HepG2 (cell line): Measurements from ENCODE around the gene HPCAL1. TPM values are rescaled to one million over a fixed set of nuclear protein-coding genes. Genes with fewer than 3 reads are reported as not detected.
A peak's percentile ranks its signal among the peaks of the same experiment; 100 is the strongest.

Source experiments
- ATM ChIP-seq: fragments of 450-650 bp; IDR thresholded peaks from 2 replicates; pipeline ENCODE4 v1.7.1; 2017; ENCODE audit warnings: mild to moderate bottlenecking, borderline replicate concordance
- DNMT3B ChIP-seq: conservative IDR thresholded peaks from 2 replicates; pipeline ENCODE4 v1.6.1; 2016; ENCODE audit warnings: missing biosample characterization, control low read depth
- ETV6 ChIP-seq: sonication (generic); formaldehyde crosslinking; conservative IDR thresholded peaks from 2 replicates; pipeline ENCODE4 v1.4.0; 2020; ENCODE audit warnings: missing genetic modification reagents
- FOSL2 ChIP-seq: sonication (generic); formaldehyde crosslinking; IDR thresholded peaks from 2 replicates; pipeline ENCODE4 v1.4.0; 2020; ENCODE audit warnings: missing genetic modification reagents
- HIC2 ChIP-seq: sonication (generic); formaldehyde crosslinking; IDR thresholded peaks from 2 replicates; pipeline ENCODE4 v1.9.0; 2022; ENCODE audit warnings: low read depth, missing genetic modification reagents
- HMG20B ChIP-seq: conservative IDR thresholded peaks from 2 replicates; pipeline ENCODE4 v1.6.1; 2016; ENCODE audit warnings: missing genetic modification reagents, missing compliant biosample characterization
- HNRNPL ChIP-seq: fragments of 200-400 bp; formaldehyde crosslinking; IDR thresholded peaks from 2 replicates; pipeline ENCODE4 v1.6.1; 2017; ENCODE audit warnings: mild to moderate bottlenecking, low read depth, low read length
- KMT2A ChIP-seq: sonication (generic); formaldehyde crosslinking; IDR thresholded peaks from 2 replicates; pipeline ENCODE4 v1.4.0; 2020; ENCODE audit warnings: missing genetic modification reagents
- PATZ1 ChIP-seq: sonication (generic); formaldehyde crosslinking; IDR thresholded peaks from 2 replicates; pipeline ENCODE4 v1.4.0; 2020; ENCODE audit warnings: missing genetic modification reagents
- PREB ChIP-seq: sonication (generic); formaldehyde crosslinking; IDR thresholded peaks from 2 replicates; pipeline ENCODE4 v1.4.0; 2020; ENCODE audit warnings: missing genetic modification reagents
- TP53 ChIP-seq: sonication (generic); formaldehyde crosslinking; conservative IDR thresholded peaks from 2 replicates; pipeline ENCODE4 v1.4.0; 2020; ENCODE audit warnings: missing genetic modification reagents
- ZBTB40 ChIP-seq, 2 experiments: fragments of 450-650 bp in 1 of 2; sonication (generic) in 1 of 2; formaldehyde crosslinking in 1 of 2; IDR thresholded peaks; 2 replicates each; pipeline versions ENCODE4 v1.6.1 to v1.8.0; 2016 to 2022; ENCODE audit warnings: antibody characterized with exemption in 1 of 2, mild to moderate bottlenecking in 1 of 2, missing genetic modification reagents in 1 of 2
- ZFP90 ChIP-seq: sonication (generic); formaldehyde crosslinking; IDR thresholded peaks from 2 replicates; pipeline ENCODE4 v1.8.0; 2022; ENCODE audit warnings: missing genetic modification reagents, mild to moderate bottlenecking, inconsistent platforms, borderline replicate concordance
- ZNF430 ChIP-seq: sonication (generic); formaldehyde crosslinking; IDR thresholded peaks from 2 replicates; pipeline ENCODE4 v1.9.0; 2021; ENCODE audit warnings: mild to moderate bottlenecking, missing genetic modification reagents
- polyA plus RNA-seq, 8 experiments: library from polyadenylated mRNA; depleted of rRNA in 3 of 8; stranded (reverse) in 7 of 8; unstranded in 1 of 8; fragments of >200 nt; fragmentation: Illumina TruSeq in 4 of 8; extraction: Trizol in 4 of 8; gene quantifications; 2 replicates each; pipeline versions ENCODE4 v1.2.1 to v1.2.3, GENCODE V29; 2011 to 2016; ENCODE audit warnings: low read depth in 4 of 8, missing spikeins in 1 of 8, mixed read lengths in 1 of 8; ENCODE audit not compliant: insufficient read depth in 1 of 8
- total RNA-seq, 5 experiments: library from RNA; depleted of rRNA; stranded (reverse); fragments of >200 nt; fragmentation: Illumina TruSeq; extraction: Trizol; gene quantifications; 2 replicates each; pipeline ENCODE4 v1.2.3, GENCODE V29; 2016; ENCODE audit warnings: low read depth in 1 of 5

Gene HPCAL1
- total and polyA plus RNA-seq, 2 of the 13 experiments (the other 11 are each of a cell fraction or from before 2014, with no cell fraction given), result 29.5 to 29.9 TPM

- no peak for TF ChIP-seq ZBTB40 (IDR thresholded peaks at IDR 0.05)
- TF ChIP-seq ZBTB40 (CRISPR knock-in tag; IDR thresholded peaks at IDR 0.05), result peak; percentile 18; the same call in 1 of the 2 replicates
- TF ChIP-seq PATZ1 (CRISPR knock-in tag), result peak; percentile 54; the same call in 1 of the 2 replicates
- TF ChIP-seq PREB (CRISPR knock-in tag), result no peak
- no peak for TF ChIP-seq ETV6 (CRISPR knock-in tag)
- TF ChIP-seq DNMT3B (CRISPR knock-in tag), result no peak
- peak; percentile 93 for TF ChIP-seq HNRNPL
- no peak for TF ChIP-seq ZFP90
- TF ChIP-seq HMG20B (CRISPR knock-in tag), result no peak
- TF ChIP-seq HIC2, result 0 out of 2 replicates have a peak, but pooled peaks have one; percentile 35
- TF ChIP-seq ATM, result no peak
- no peak for TF ChIP-seq TP53
- TF ChIP-seq ZNF430 (CRISPR knock-in tag), result no peak
- TF ChIP-seq KMT2A (CRISPR knock-in tag), result no peak
- 0 out of 2 replicates have a peak, but pooled peaks have one; percentile 8 for TF ChIP-seq FOSL2 (CRISPR knock-in tag)
Observed at GRCh38 chr2:10286216-10287037, 16.3 kb upstream of the HPCAL1 start (continued).
